ENCODE measurements around the gene C1orf21. TPM values are rescaled to one million over a fixed set of nuclear protein-coding genes. Genes with fewer than 3 reads are reported as not detected.
A peak's percentile ranks its signal among the peaks of the same experiment; 100 is the strongest.

The C1orf21 gene
- total RNA-seq, 2 donors from 2014 or later: 8.3 to 10.2 TPM

DNA sequence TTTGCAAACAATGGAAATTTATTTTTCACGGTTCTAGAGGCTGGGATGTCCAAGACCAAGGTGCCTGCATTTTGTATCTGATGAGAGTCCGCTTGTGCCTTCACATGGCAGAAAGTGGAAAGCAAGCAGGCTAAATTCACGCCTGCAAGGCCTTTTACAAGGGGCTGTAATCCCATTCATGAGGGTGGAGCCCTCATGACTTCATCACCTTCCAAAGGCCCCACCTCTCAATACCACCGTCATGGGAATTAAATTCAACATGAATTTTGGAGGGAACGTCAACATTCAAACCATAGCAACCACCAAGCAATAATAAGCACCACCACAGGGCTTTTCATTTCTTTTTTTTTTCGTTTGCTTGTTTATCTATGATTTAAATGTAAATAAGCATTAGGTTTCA, 115.3 kb downstream of the C1orf21 start:
- Histone ChIP-seq H3K4me1 (peaks cover 14% of the 10 kb centered on the region), H3K27ac (no peak overlapping the region), H3K4me3 (no peak overlapping the region), H3K36me3 (replicated peaks in 1 of 2; ENCODE audit: insufficient read depth in 1 of 2, low read depth in 2 of 2) (no peaks in the 10 kb centered on the region), H3K27me3 (no peaks in the 10 kb centered on the region), H3K9me3 (no peaks in the 10 kb centered on the region)
- no peak for DNase-seq
- 77 to 80% methylated on average over 6 of the region's 6 CpGs for WGBS, 2 donors
- ATAC-seq: no peak
- intact Hi-C loops (cut with DNase I): no loop called here
- no peak for TF ChIP-seq POLR2A (IDR thresholded peaks at IDR 0.05)
- TF ChIP-seq, protein P1, sequence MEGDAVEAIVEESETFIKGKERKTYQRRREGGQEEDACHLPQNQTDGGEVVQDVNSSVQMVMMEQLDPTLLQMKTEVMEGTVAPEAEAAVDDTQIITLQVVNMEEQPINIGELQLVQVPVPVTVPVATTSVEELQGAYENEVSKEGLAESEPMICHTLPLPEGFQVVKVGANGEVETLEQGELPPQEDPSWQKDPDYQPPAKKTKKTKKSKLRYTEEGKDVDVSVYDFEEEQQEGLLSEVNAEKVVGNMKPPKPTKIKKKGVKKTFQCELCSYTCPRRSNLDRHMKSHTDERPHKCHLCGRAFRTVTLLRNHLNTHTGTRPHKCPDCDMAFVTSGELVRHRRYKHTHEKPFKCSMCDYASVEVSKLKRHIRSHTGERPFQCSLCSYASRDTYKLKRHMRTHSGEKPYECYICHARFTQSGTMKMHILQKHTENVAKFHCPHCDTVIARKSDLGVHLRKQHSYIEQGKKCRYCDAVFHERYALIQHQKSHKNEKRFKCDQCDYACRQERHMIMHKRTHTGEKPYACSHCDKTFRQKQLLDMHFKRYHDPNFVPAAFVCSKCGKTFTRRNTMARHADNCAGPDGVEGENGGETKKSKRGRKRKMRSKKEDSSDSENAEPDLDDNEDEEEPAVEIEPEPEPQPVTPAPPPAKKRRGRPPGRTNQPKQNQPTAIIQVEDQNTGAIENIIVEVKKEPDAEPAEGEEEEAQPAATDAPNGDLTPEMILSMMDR (IDR thresholded peaks at IDR 0.05): no peak

DNA sequence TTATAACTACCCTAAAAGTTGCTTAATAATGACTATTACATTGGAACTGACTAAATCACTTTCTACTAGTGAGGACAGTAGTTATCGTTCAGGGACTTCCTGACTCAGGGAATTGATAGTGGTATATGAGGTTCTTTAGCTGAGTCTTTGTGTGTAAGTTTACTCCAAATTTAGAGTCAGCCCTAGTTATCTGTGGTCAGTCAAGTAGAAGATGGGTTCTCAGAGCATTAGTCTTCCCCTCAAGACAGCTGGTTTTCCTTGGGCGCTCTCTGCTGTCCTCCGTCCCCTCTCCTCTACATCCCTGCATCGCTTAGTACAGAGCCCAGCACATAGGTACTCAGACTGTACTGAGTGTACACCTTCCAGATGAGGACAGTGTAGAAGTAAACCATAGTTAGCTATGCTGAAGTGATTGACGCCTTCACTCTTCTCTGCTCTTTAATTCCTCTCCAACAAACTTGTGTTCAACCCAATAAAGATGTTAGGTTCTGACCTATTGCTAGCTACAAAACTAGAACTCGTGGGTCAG, 116.5 kb downstream of the C1orf21 start:
- intact Hi-C loops (cut with DNase I): no loop called here
- Histone ChIP-seq H3K4me1 (peaks cover 23% of the 10 kb centered on the region), H3K36me3 (replicated peaks in 1 of 2; ENCODE audit: insufficient read depth in 1 of 2, low read depth in 2 of 2) (no peaks in the 10 kb centered on the region), H3K9me3 (no peaks in the 10 kb centered on the region), H3K27ac (no peak overlapping the region), H3K27me3 (no peaks in the 10 kb centered on the region), H3K4me3 (no peak overlapping the region)
- DNase-seq (no peak), ATAC-seq (no peak)
- TF ChIP-seq, protein P1 (IDR thresholded peaks at IDR 0.05): no peak
- no peak for TF ChIP-seq POLR2A (IDR thresholded peaks at IDR 0.05)
- WGBS, 2 donors: 86 to 89% methylated on average over 6 of the region's 6 CpGs

DNA sequence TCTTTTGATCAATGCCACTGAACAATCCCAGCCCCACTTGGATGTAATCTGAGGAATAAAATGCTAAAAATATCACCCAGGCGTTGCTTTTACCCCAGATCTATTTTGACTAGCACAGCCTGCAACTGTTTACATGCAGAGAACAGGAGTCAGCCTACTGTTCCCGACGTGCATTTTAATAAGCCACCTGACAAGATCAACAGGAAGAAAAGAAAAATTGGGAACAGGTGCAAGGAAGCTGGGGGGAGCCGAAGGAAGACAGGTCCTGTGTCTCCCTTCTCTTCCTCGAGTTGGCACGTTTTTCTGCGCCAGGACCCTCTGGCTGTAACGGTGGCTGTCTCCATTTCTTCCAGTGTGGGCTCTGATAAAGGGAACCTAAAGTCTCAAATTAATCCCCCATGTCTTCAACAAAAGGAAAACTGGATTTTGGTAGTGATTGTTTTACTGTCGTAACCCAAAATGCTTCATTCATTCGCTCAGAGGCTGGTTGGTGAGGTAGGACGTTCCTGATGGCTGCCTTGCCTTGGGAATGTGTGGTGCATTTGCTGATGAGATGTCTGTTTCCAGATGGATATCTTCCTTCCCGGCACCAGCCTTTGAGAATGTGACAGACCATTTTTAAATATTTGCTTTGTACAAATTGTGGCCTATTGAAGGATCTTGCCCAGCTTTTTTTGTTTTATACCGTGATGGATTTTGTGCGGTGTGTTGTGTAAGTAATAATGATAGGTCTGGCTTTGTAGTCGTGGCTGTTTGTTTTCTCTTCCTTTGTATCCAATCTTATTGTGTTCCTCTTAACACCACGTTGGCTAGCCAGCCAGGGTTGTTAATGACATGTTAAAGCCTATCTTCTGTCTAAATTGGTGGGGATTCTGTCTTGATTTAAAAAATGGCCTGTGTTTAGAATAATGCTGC, 117.5 kb downstream of the C1orf21 start:
- Histone ChIP-seq H3K36me3 (replicated peaks in 1 of 2; ENCODE audit: insufficient read depth in 1 of 2, low read depth in 2 of 2) (no peaks in the 10 kb centered on the region), H3K27me3 (no peaks in the 10 kb centered on the region), H3K27ac (peak overlapping the region in 1 of 4 donors; percentile 2), H3K9me3 (no peaks in the 10 kb centered on the region), H3K4me3 (no peak overlapping the region), H3K4me1 (peaks cover 23% of the 10 kb centered on the region)
- no peak for TF ChIP-seq POLR2A (IDR thresholded peaks at IDR 0.05)
- intact Hi-C loops (cut with DNase I): no loop called here
- WGBS, 2 donors: 38 to 41% methylated on average over 16 of the region's 16 CpGs
- DNase-seq (no peak), ATAC-seq (no peak)

DNA sequence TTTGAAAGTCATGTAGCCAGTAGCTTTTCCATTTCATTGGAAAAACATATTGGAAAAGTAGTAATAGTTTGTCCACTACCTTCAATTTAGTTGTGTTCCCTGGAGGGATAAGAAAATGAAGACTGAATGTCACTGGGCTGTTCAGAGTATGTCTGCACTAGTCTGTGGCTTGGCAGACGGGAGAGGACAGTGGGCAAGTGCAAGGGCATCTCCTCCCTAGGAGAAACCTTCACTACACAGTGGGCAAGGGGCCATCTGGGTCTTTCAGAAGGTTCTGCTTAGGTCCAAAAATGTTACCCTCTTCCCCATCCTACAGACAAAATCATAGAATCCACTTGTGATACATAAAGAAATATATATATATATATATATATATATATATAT, 118.1 kb downstream of the C1orf21 start:
- no peaks in the 10 kb centered on the region for H3K27me3 ChIP-seq
- H3K4me3 ChIP-seq: no peak overlapping the region
- H3K4me1 ChIP-seq: peaks cover 23% of the 10 kb centered on the region
- DNase-seq (no peak), ATAC-seq (no peak)
- TF ChIP-seq, protein P1 (IDR thresholded peaks at IDR 0.05): no peak
- no peak for TF ChIP-seq POLR2A (IDR thresholded peaks at IDR 0.05)
- H3K9me3 ChIP-seq: no peaks in the 10 kb centered on the region
- H3K27ac ChIP-seq: no peak overlapping the region
- no peaks in the 10 kb centered on the region for H3K36me3 ChIP-seq (replicated peaks in 1 of 2; ENCODE audit: insufficient read depth in 1 of 2, low read depth in 2 of 2)
- 94 to 100% methylated on average over 1 of the region's 1 CpG for WGBS, 2 donors
- intact Hi-C loops (cut with DNase I): no loop called here

DNA sequence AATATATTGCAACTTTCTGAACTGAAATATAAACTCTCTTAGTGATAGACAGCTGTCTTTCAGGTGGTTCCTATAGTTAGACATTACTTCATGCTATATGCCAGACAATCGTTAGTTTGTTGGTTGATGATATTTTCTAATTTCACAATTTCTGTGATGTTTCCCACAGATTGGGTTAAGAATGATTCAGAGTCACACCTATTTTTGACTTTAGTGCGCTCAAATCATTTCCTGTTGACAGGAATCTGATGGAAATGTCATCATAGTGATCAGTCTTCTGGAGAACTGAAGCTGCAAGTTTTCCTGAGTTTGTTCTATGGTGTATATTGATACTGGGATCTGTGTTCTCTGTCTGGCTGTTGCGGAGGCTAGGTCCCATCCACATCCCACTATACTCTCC, 119.7 kb downstream of the C1orf21 start:
- no peaks in the 10 kb centered on the region for H3K36me3 ChIP-seq (replicated peaks in 1 of 2; ENCODE audit: insufficient read depth in 1 of 2, low read depth in 2 of 2)
- H3K9me3 ChIP-seq: no peaks in the 10 kb centered on the region
- no peak for TF ChIP-seq POLR2A (IDR thresholded peaks at IDR 0.05)
- TF ChIP-seq, protein P1 (IDR thresholded peaks at IDR 0.05): no peak
- intact Hi-C loops (cut with DNase I): no loop called here
- ATAC-seq: no peak
- WGBS, 2 donors: 79 to 87% methylated on average over 3 of the region's 3 CpGs
- peaks cover 23% of the 10 kb centered on the region for H3K4me1 ChIP-seq
- H3K27me3 ChIP-seq: no peaks in the 10 kb centered on the region
- no peak overlapping the region for H3K4me3 ChIP-seq
- H3K27ac ChIP-seq: no peak overlapping the region
- DNase-seq: no peak

All from body of pancreas (tissue), 4 donors.